GM23338 (cell line): Measurements from ENCODE around the gene GRID1. TPM values are rescaled to one million over a fixed set of nuclear protein-coding genes. Genes with fewer than 3 reads are reported as not detected.

Source experiments
- ATAC-seq: fragments of 200-7000 bp; cut with Tn5 transposase; 3 replicates; pipeline ENCODE4 v1.9.1; 2020
- DNase-seq: peaks from one replicate; pipeline ENCODE4 v3.0.0-alpha.2; 2015; ENCODE audit warnings: low spot score
- H2AFZ ChIP-seq: fragments of 200-600 bp; sonication (generic); 2 replicates; pipeline ENCODE4 v1.8.0; 2016; ENCODE audit warnings: antibody characterized with exemption, mild to moderate bottlenecking, moderate library complexity
- H3F3A ChIP-seq: fragments of 200-600 bp; sonication (generic); replicated peaks from 2 replicates; pipeline ENCODE4 v1.8.0; 2017; ENCODE audit warnings: antibody characterized with exemption, mixed run types, low read depth
- H3K27ac ChIP-seq: fragments of 200-600 bp; sonication (generic); 2 replicates; pipeline ENCODE4 v1.6.1; 2016; ENCODE audit warnings: low read depth
- H3K27me3 ChIP-seq: fragments of 200-600 bp; sonication (generic); 2 replicates; pipeline ENCODE4 v1.8.0; 2016; ENCODE audit warnings: mild to moderate bottlenecking, mixed run types, moderate library complexity; ENCODE audit not compliant: insufficient read depth
- H3K36me3 ChIP-seq: fragments of 200-600 bp; sonication (generic); 2 replicates; pipeline ENCODE4 v1.8.0; 2016; ENCODE audit warnings: mild to moderate bottlenecking; ENCODE audit not compliant: insufficient read depth
- H3K4me1 ChIP-seq: fragments of 200-600 bp; sonication (generic); 2 replicates; pipeline ENCODE4 v1.8.0; 2016; ENCODE audit warnings: mild to moderate bottlenecking, moderate library complexity; ENCODE audit not compliant: insufficient read depth
- H3K4me2 ChIP-seq: fragments of 200-600 bp; sonication (generic); 2 replicates; pipeline ENCODE4 v1.7.1; 2017; ENCODE audit warnings: mixed run types
- H3K4me3 ChIP-seq: fragments of 200-600 bp; sonication (generic); 2 replicates; pipeline ENCODE4 v1.6.1; 2016; ENCODE audit warnings: mixed run types
- H3K79me2 ChIP-seq: fragments of 200-600 bp; sonication (generic); replicated peaks from 2 replicates; pipeline ENCODE4 v1.8.0; 2017; ENCODE audit warnings: mild to moderate bottlenecking; ENCODE audit not compliant: insufficient read depth
- H3K9me2 ChIP-seq: fragments of 200-600 bp; sonication (generic); 2 replicates; pipeline ENCODE4 v1.8.0; 2017; ENCODE audit not compliant: insufficient read depth
- H4K20me1 ChIP-seq: fragments of 200-600 bp; sonication (generic); replicated peaks from 2 replicates; pipeline ENCODE4 v1.8.0; 2017; ENCODE audit warnings: mild to moderate bottlenecking; ENCODE audit not compliant: insufficient read depth
- H3K27ac Mint-ChIP-seq: 2 replicates; pipeline ENCODE4 v1.8.0; 2020; ENCODE audit warnings: inconsistent platforms, mild to moderate bottlenecking, moderate library complexity, mixed read lengths
- H3K27me3 Mint-ChIP-seq: 3 replicates; pipeline ENCODE4 v1.8.0; 2022; ENCODE audit warnings: low read depth, mild to moderate bottlenecking, moderate library complexity, mixed read lengths, inconsistent platforms; ENCODE audit not compliant: insufficient read depth, poor library complexity
- H3K36me3 Mint-ChIP-seq: 3 replicates; pipeline ENCODE4 v1.8.0; 2021; ENCODE audit warnings: low read depth, mild to moderate bottlenecking, inconsistent platforms, moderate library complexity, mixed read lengths
- H3K4me1 Mint-ChIP-seq: 3 replicates; pipeline ENCODE4 v1.8.0; 2020; ENCODE audit warnings: mild to moderate bottlenecking, inconsistent platforms, mixed read lengths
- H3K4me3 Mint-ChIP-seq: 3 replicates; pipeline ENCODE4 v1.8.0; 2021; ENCODE audit warnings: moderate library complexity, mild to moderate bottlenecking, inconsistent platforms, mixed read lengths
- H3K9me3 Mint-ChIP-seq: 3 replicates; pipeline ENCODE4 v1.8.0; 2020; ENCODE audit warnings: moderate library complexity, mild to moderate bottlenecking, inconsistent platforms, mixed read lengths
- EZH2 ChIP-seq: fragments of 200-600 bp; sonication (generic); IDR thresholded peaks from one replicate; pipeline ENCODE4 v1.8.0; 2017; ENCODE audit warnings: antibody characterized with exemption, mild to moderate bottlenecking, low read depth; ENCODE audit not compliant: unreplicated experiment
- EZH2phosphoT487 ChIP-seq: fragments of 200-600 bp; sonication (generic); IDR thresholded peaks from one replicate; pipeline ENCODE4 v1.8.1; 2018; ENCODE audit warnings: antibody characterized with exemption; ENCODE audit not compliant: unreplicated experiment
- ZNF114 ChIP-seq: fragments of 250-450 bp; sonication (Bioruptor Pico); IDR thresholded peaks from 2 replicates; pipeline ENCODE4 v1.5.0; 2020; ENCODE audit warnings: mild to moderate bottlenecking, moderate library complexity
- ZNF462 ChIP-seq: fragments of 250-450 bp; sonication (Bioruptor Pico); IDR thresholded peaks from 2 replicates; pipeline ENCODE4 v1.5.0; 2020; ENCODE audit warnings: mild to moderate bottlenecking, moderate library complexity
- polyA plus RNA-seq: library from polyadenylated mRNA; unstranded; fragments of >200 nt; fragmentation: Nextera tagmentation; extraction: Ambion mirVana; gene quantifications from 2 replicates; pipeline ENCODE4 v1.2.1, GENCODE V29; 2016
- total RNA-seq: library from RNA; depleted of rRNA; stranded (reverse); fragments of >200 nt; shearing (Covaris generic); gene quantifications from 2 replicates; pipeline ENCODE4 v1.2.3, GENCODE V29; 2014

Gene GRID1
- total and polyA plus RNA-seq, 2 experiments from 2014 or later = 0.14 to 0.15 TPM

GRCh38 chr10:86070278-86070677 lies 296.3 kb downstream of the GRID1 start (continued):
- TF ChIP-seq ZNF462 (CRISPR knock-in tag) (no peak), ZNF114 (CRISPR knock-in tag) (no peak)

- Histone ChIP-seq H3K79me2 (no peaks in the 10 kb centered on the region), H3K9me2 (no peaks in the 10 kb centered on the region), H3K4me3 (no peak overlapping the region), H2AFZ (no peak overlapping the region), H3K4me1 (no peaks in the 10 kb centered on the region), H3K27me3 (no peaks in the 10 kb centered on the region), H3K4me2 (no peak overlapping the region), H4K20me1 (no peaks in the 10 kb centered on the region), H3K27ac (no peak overlapping the region), H3K36me3 (no peaks in the 10 kb centered on the region), H3F3A (no peaks in the 10 kb centered on the region)
- H3K4me1 Mint-ChIP-seq = peaks cover 2% of the 10 kb centered on the region; the same call in 2 of the 3 replicates
- H3K9me3 Mint-ChIP-seq = peaks cover 57% of the 10 kb centered on the region
- H3K4me3 Mint-ChIP-seq = no peak overlapping the region
- H3K36me3 Mint-ChIP-seq = no peaks in the 10 kb centered on the region
- DNase-seq (no peak), ATAC-seq (no peak)
- TF ChIP-seq EZH2 (no peak), ZNF462 (CRISPR knock-in tag) (no peak), ZNF114 (CRISPR knock-in tag) (no peak), EZH2phosphoT487 (no peak)
- no peak overlapping the region for H3K27ac Mint-ChIP-seq
- peaks cover 3% of the 10 kb centered on the region for H3K27me3 Mint-ChIP-seq
Measured at GRCh38 chr10:86068231-86069054, 298.2 kb downstream of the GRID1 start.
